Thyroid gland (tissue), 4 donors: ENCODE measurements around the gene THSD7A.

Experiments used
- CTCF ChIP-seq, 6 experiments: fragments of 200-600 bp in 3 of 6; fragments of 450-650 bp in 3 of 6; sonication (generic) in 3 of 6; IDR thresholded peaks; one replicate each; pipeline ENCODE4 v1.5.1; 2016 to 2019; ENCODE audit warnings: antibody characterized with exemption in 6 of 6, mild to moderate bottlenecking in 2 of 6, inconsistent platforms in 1 of 6, moderate library complexity in 1 of 6
- POLR2A ChIP-seq, 2 donors: fragments of 450-650 bp; IDR thresholded peaks; one replicate each; pipeline ENCODE4 v1.6.1; 2017; ENCODE audit warnings: antibody characterized with exemption in 2 of 2, mild to moderate bottlenecking in 2 of 2, moderate library complexity in 1 of 2

DNA sequence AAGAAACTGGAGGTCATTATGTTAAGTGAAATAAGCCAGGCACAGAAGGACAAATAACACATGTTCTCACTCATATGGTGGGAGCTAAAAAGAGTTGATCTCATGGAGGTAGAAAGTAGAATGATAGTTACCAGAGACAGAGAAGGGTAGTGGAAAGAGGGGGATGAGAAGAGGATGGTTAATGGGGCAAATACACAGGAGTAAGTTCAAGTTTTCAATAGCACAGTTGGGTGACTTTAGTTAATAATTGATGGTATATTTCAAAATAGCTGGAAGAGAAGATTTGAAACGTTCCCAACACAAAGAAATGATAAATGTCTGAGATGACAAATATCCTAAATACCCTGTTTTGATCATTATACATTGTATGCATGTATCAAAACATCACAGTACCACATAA lies 261.8 kb downstream of the THSD7A start:
- TF ChIP-seq CTCF (IDR thresholded peaks at IDR 0.05) (no peak), POLR2A (IDR thresholded peaks at IDR 0.05) (no peak)
